Stimulated activated CD8-positive, alpha-beta memory T cell treated with anti-CD3 and anti-CD28 coated beads, Interleukin-15, amount 100 ng/mL, for 48 hours (primary cell): ENCODE measurements around the gene PIH1D1.

Experiments
- DNase-seq, 2 donors: peaks; one replicate each; pipeline ENCODE4 v3.0.0-alpha.2; 2020; ENCODE audit warnings: low read depth in 2 of 2

Gene PIH1D1

GRCh38 chr19:49420227-49420626, 31.4 kb downstream of the PIH1D1 start:
- DNase-seq: no peak

- DNase-seq: no peak
Measured at GRCh38 chr19:49419173-49419572, 32.4 kb downstream of the PIH1D1 start.

GRCh38 chr19:49418511-49418910, 33.1 kb downstream of the PIH1D1 start:
- DNase-seq: no peak

- DNase-seq: no peak
Measured at GRCh38 chr19:49417088-49417487, 34.5 kb downstream of the PIH1D1 start.

GRCh38 chr19:49415810-49416200, 35.8 kb downstream of the PIH1D1 start:
- no peak for DNase-seq

GRCh38 chr19:49415102-49415809, 36.4 kb downstream of the PIH1D1 start:
- no peak for DNase-seq

- DNase-seq: no peak
Measured at GRCh38 chr19:49414256-49414655, 37.4 kb downstream of the PIH1D1 start.

GRCh38 chr19:49413348-49413747, 38.3 kb downstream of the PIH1D1 start:
- DNase-seq: no peak

- no peak for DNase-seq
Measured at GRCh38 chr19:49411681-49412326, 39.8 kb downstream of the PIH1D1 start.

- no peak for DNase-seq
Measured at GRCh38 chr19:49409441-49410029, 42.1 kb downstream of the PIH1D1 start.

- no peak for DNase-seq
Measured at GRCh38 chr19:49408816-49409440, 42.7 kb downstream of the PIH1D1 start.

GRCh38 chr19:49407482-49408015, 44.1 kb downstream of the PIH1D1 start:
- DNase-seq: no peak

- DNase-seq: no peak
Measured at GRCh38 chr19:49407079-49407478, 44.5 kb downstream of the PIH1D1 start.

GRCh38 chr19:49403404-49404187, 48.0 kb downstream of the PIH1D1 start:
- no peak for DNase-seq

GRCh38 chr19:49400029-49400428, 51.6 kb downstream of the PIH1D1 start:
- DNase-seq: no peak

- DNase-seq: no peak
Measured at GRCh38 chr19:49398931-49399330, 52.7 kb downstream of the PIH1D1 start.

GRCh38 chr19:49398001-49398615, 53.5 kb downstream of the PIH1D1 start:
- no peak for DNase-seq

- no peak for DNase-seq
Measured at GRCh38 chr19:49396738-49397505, 54.7 kb downstream of the PIH1D1 start.
